NCI-H774 (cell line): ENCODE measurements around the gene LPCAT1.
A peak's percentile ranks its signal among the peaks of the same experiment; 100 is the strongest.
"Not testable (repeated sequence)": the region's sequence is repeated elsewhere in the genome, so short reads cannot be mapped to it uniquely, and the experiment has no call there.

ENCODE experiments used
- DNase-seq: peaks from one replicate; lab custom pipeline; 2025; lab: John Stamatoyannopoulos, UW

Gene LPCAT1

GRCh38 chr5:1523793-1524480, at the start of gene LPCAT1:
LPCAT1 (minus strand) TSS chr5:1523960; CDS start chr5:1523844, 116 bp downstream.
- peak; percentile 84 for DNase-seq

GRCh38 chr5:1571875-1572274, 48.1 kb upstream of the LPCAT1 start:
- DNase-seq: not testable (repeated sequence)

GRCh38 chr5:1570975-1571374, 47.2 kb upstream of the LPCAT1 start:
- no peak for DNase-seq

- DNase-seq: no peak
Measured at GRCh38 chr5:1568201-1568979, 44.6 kb upstream of the LPCAT1 start.

GRCh38 chr5:1567527-1568200, 43.9 kb upstream of the LPCAT1 start:
- not testable (repeated sequence) for DNase-seq

GRCh38 chr5:1565737-1566734, 42.3 kb upstream of the LPCAT1 start:
- DNase-seq: no peak

GRCh38 chr5:1564824-1565736, 41.3 kb upstream of the LPCAT1 start:
- no peak for DNase-seq

- DNase-seq: no peak
Measured at GRCh38 chr5:1564182-1564748, 40.5 kb upstream of the LPCAT1 start.

- DNase-seq: no peak
Measured at GRCh38 chr5:1563617-1564181, 39.9 kb upstream of the LPCAT1 start.

- no peak for DNase-seq
Measured at GRCh38 chr5:1563051-1563461, 39.3 kb upstream of the LPCAT1 start.

GRCh38 chr5:1562599-1562998, 38.8 kb upstream of the LPCAT1 start:
- DNase-seq: no peak

GRCh38 chr5:1561402-1561929, 37.7 kb upstream of the LPCAT1 start:
- DNase-seq: no peak

GRCh38 chr5:1560499-1560898, 36.7 kb upstream of the LPCAT1 start:
- not testable (repeated sequence) for DNase-seq

- DNase-seq: no peak
Measured at GRCh38 chr5:1558944-1559343, 35.2 kb upstream of the LPCAT1 start.

- DNase-seq: no peak
Measured at GRCh38 chr5:1557114-1557873, 33.5 kb upstream of the LPCAT1 start.

- DNase-seq: no peak
Measured at GRCh38 chr5:1555808-1556731, 32.3 kb upstream of the LPCAT1 start.

GRCh38 chr5:1555011-1555807, 31.4 kb upstream of the LPCAT1 start:
- peak; percentile 96 for DNase-seq
